ENCODE measurements around the gene TBC1D2B.

DNA sequence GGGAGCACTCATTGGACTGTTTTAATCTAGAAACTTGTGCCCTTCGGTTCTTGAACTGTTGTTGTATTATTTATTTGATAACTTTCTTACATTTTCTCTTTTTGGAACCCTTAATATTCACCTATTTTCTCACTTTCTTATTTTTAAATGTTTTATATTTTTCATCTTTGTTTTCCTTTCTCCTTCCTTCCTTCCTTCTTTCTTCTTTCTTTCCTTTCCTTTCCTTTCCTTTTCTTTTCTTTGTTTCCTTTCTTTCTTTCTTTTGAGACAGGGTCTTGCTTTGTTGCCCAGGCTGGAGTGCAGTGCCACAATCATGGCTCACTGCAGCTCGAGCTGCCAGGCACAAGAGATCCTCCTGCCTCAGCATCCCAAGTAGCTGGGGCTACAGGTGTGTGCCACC lies 108.5 kb downstream of the TBC1D2B start:
- no peak for TF ChIP-seq CTCF (conservative IDR thresholded peaks at IDR 0.05; ENCODE audit: low read depth, low read length)
- TF ChIP-seq POLR2A (IDR thresholded peaks at IDR 0.05; ENCODE audit: low read depth, low read length): no peak
- TF ChIP-seq SMC3 (IDR thresholded peaks at IDR 0.05; ENCODE audit: low read depth, low read length): no peak
- TF ChIP-seq RAD21 (IDR thresholded peaks at IDR 0.05; ENCODE audit: low read length): no peak
- no peak for TF ChIP-seq RFX5 (IDR thresholded peaks at IDR 0.05; ENCODE audit: low read depth, low read length)
- no peak for TF ChIP-seq CEBPB (IDR thresholded peaks at IDR 0.05; ENCODE audit: low read depth, low read length)
- no peak for TF ChIP-seq MAZ (IDR thresholded peaks at IDR 0.05; ENCODE audit: borderline replicate concordance, low read depth, low read length)
- no peak for TF ChIP-seq FOS (IDR thresholded peaks at IDR 0.05; ENCODE audit: low read depth, low read length)

Data from IMR-90 (cell line).